Measurements from ENCODE around the gene FIP1L1. TPM values are rescaled to one million over a fixed set of nuclear protein-coding genes. Genes with fewer than 3 reads are reported as not detected.
A peak's percentile ranks its signal among the peaks of the same experiment; 100 is the strongest.
"Not testable (repeated sequence)": the region's sequence is repeated elsewhere in the genome, so short reads cannot be mapped to it uniquely, and the experiment has no call there.

The FIP1L1 gene
- total RNA-seq (79.3 and 84.8 TPM in 2 replicates), polyA plus RNA-seq (19.0 and 19.9 TPM in 2 replicates), polyA minus RNA-seq (36.1 and 46.4 TPM in 2 replicates)
- 79.2 TPM for total RNA-seq (2013)

- peaks cover 0 to 2% (median 0%) of the 10 kb centered on the region in 4 experiments for H3K27me3 ChIP-seq (replicated peaks in 1 of 4; ENCODE audit: control extremely low read depth in 1 of 4, control insufficient read depth in 3 of 4, insufficient read depth in 4 of 4, low read length in 3 of 4)
- peak within 1 kb of the TSS; percentile 79 to 88 for H3K27ac ChIP-seq (ENCODE audit: low read length in 2 of 2)
- Mint-ChIP-seq H3K4me1 (peaks cover 33% of the 10 kb centered on the region), H3K27me3 (no peaks in the 10 kb centered on the region), H3K4me3 (peak within 1 kb of the TSS; percentile 100), H3K27ac (peak within 1 kb of the TSS; percentile 99), H3K9me3 (ENCODE audit: insufficient read depth) (no peaks in the 10 kb centered on the region)
- WGBS (ENCODE audit: insufficient coverage): under 1% methylated on average over 85 of the region's 85 CpGs
- intact Hi-C loops (cut with micrococcal nuclease): loop anchor here (1.0 to 2.0 kb wide), 2 partner anchors 11 to 665 kb away; partner anchors contain the start of gene SCFD2
- DNase-seq (peak; percentile 97), ATAC-seq (ENCODE audit: low read depth) (peak; percentile 92)
- peak within 1 kb of the TSS; percentile 90 for H3K4me2 ChIP-seq (replicated peaks; ENCODE audit: low read depth, low read length, poor library complexity, severe bottlenecking)
- H4K20me1 ChIP-seq (ENCODE audit: control insufficient read depth, insufficient read depth, low read length, poor library complexity, severe bottlenecking): peaks cover 28% of the 10 kb centered on the region
- peak within 1 kb of the TSS; percentile 95 for H3K9ac ChIP-seq (ENCODE audit: low read length)
- ChIA-PET POLR2A (interaction anchor here (1.3 kb wide), 1 partner anchor 686 kb away, joined by 4 read pairs; the partner anchor contains the start of gene CHIC2), CTCF (interaction anchor here (0.6 kb wide), 1 partner anchor 56 kb away, joined by 4 read pairs; no protein-coding TSS in a partner anchor)
- TF ChIP-seq EZH2 (IDR thresholded peaks at IDR 0.05; ENCODE audit: borderline replicate concordance, insufficient read depth, low read depth, low read length, poor library complexity, severe bottlenecking) (no peak), CTCF (IDR thresholded peaks at IDR 0.05) (no peak)
- H3K4me1 ChIP-seq (ENCODE audit: control insufficient read depth in 2 of 2, insufficient read depth in 2 of 2, low read length in 2 of 2): peaks cover 7 to 28% of the 10 kb centered on the region in 2 donors
- H3K4me3 ChIP-seq (ENCODE audit: control extremely low read depth in 1 of 5, extremely low read depth in 1 of 5, insufficient read depth in 1 of 5, low read depth in 2 of 5, low read length in 4 of 5): peak within 1 kb of the TSS; percentile 74 to 95 (median 85)
- H3K79me2 ChIP-seq (ENCODE audit: control insufficient read depth, insufficient read depth, low read length): peaks cover 50% of the 10 kb centered on the region
- peaks cover 0 to 6% of the 10 kb centered on the region in 2 experiments for H3K36me3 ChIP-seq (replicated peaks in 1 of 2; ENCODE audit: control extremely low read depth in 1 of 2, control insufficient read depth in 1 of 2, extremely low read depth in 1 of 2, insufficient read depth in 2 of 2, low read length in 1 of 2)
- H3K9me3 ChIP-seq (ENCODE audit: control extremely low read depth in 1 of 3, control insufficient read depth in 2 of 3, insufficient read depth in 1 of 3, low read length in 2 of 3): no peaks in the 10 kb centered on the region
- peak within 1 kb of the TSS; percentile 98 for H2AFZ ChIP-seq (ENCODE audit: insufficient read depth, low read depth, low read length, poor library complexity, severe bottlenecking)
These were observed at the start of gene FIP1L1 for GRCh38 chr4:53377319-53378170. TSS of gene FIP1L1 (plus strand) at chr4:53377641. CDS start at chr4:53377839, 198 bp downstream.

- H3K4me2 ChIP-seq (replicated peaks; ENCODE audit: low read depth, low read length, poor library complexity, severe bottlenecking); ATAC-seq (ENCODE audit: low read depth); intact Hi-C loops (cut with micrococcal nuclease); POLR2A ChIA-PET; H3K4me3 Mint-ChIP-seq; H3K27me3 Mint-ChIP-seq; H2AFZ ChIP-seq (ENCODE audit: insufficient read depth, low read depth, low read length, poor library complexity, severe bottlenecking); CTCF ChIA-PET; H3K4me3 ChIP-seq (ENCODE audit: control extremely low read depth in 1 of 5, extremely low read depth in 1 of 5, insufficient read depth in 1 of 5, low read depth in 2 of 5, low read length in 4 of 5); H4K20me1 ChIP-seq (ENCODE audit: control insufficient read depth, insufficient read depth, low read length, poor library complexity, severe bottlenecking); H3K27me3 ChIP-seq (replicated peaks in 1 of 4; ENCODE audit: control extremely low read depth in 1 of 4, control insufficient read depth in 3 of 4, insufficient read depth in 4 of 4, low read length in 3 of 4); H3K9me3 ChIP-seq (ENCODE audit: control extremely low read depth in 1 of 3, control insufficient read depth in 2 of 3, insufficient read depth in 1 of 3, low read length in 2 of 3); H3K4me1 ChIP-seq (ENCODE audit: control insufficient read depth in 2 of 2, insufficient read depth in 2 of 2, low read length in 2 of 2); H3K9me3 Mint-ChIP-seq (ENCODE audit: insufficient read depth); H3K27ac ChIP-seq (ENCODE audit: low read length in 2 of 2); H3K27ac Mint-ChIP-seq; H3K79me2 ChIP-seq (ENCODE audit: control insufficient read depth, insufficient read depth, low read length); DNase-seq; H3K36me3 ChIP-seq (replicated peaks in 1 of 2; ENCODE audit: control extremely low read depth in 1 of 2, control insufficient read depth in 1 of 2, extremely low read depth in 1 of 2, insufficient read depth in 2 of 2, low read length in 1 of 2); H3K9ac ChIP-seq (ENCODE audit: low read length): not testable (repeated sequence)
- WGBS (ENCODE audit: insufficient coverage): 100% methylated on average over 5 of the region's 6 CpGs
- peaks cover 11% of the 10 kb centered on the region for H3K4me1 Mint-ChIP-seq
These were observed 42.5 kb upstream of the FIP1L1 start for GRCh38 chr4:53334916-53335315.

GRCh38 chr4:53340145-53340544 lies 37.3 kb upstream of the FIP1L1 start:
- H2AFZ ChIP-seq (ENCODE audit: insufficient read depth, low read depth, low read length, poor library complexity, severe bottlenecking); H3K36me3 ChIP-seq (replicated peaks in 1 of 2; ENCODE audit: control extremely low read depth in 1 of 2, control insufficient read depth in 1 of 2, extremely low read depth in 1 of 2, insufficient read depth in 2 of 2, low read length in 1 of 2); H3K79me2 ChIP-seq (ENCODE audit: control insufficient read depth, insufficient read depth, low read length); H3K4me3 Mint-ChIP-seq; H3K27ac Mint-ChIP-seq; H3K4me1 ChIP-seq (ENCODE audit: control insufficient read depth in 2 of 2, insufficient read depth in 2 of 2, low read length in 2 of 2); H4K20me1 ChIP-seq (ENCODE audit: control insufficient read depth, insufficient read depth, low read length, poor library complexity, severe bottlenecking); H3K27ac ChIP-seq (ENCODE audit: low read length in 2 of 2); H3K4me2 ChIP-seq (replicated peaks; ENCODE audit: low read depth, low read length, poor library complexity, severe bottlenecking); H3K4me3 ChIP-seq (ENCODE audit: control extremely low read depth in 1 of 5, extremely low read depth in 1 of 5, insufficient read depth in 1 of 5, low read depth in 2 of 5, low read length in 4 of 5); DNase-seq; H3K27me3 Mint-ChIP-seq; H3K27me3 ChIP-seq (replicated peaks in 1 of 4; ENCODE audit: control extremely low read depth in 1 of 4, control insufficient read depth in 3 of 4, insufficient read depth in 4 of 4, low read length in 3 of 4); H3K9ac ChIP-seq (ENCODE audit: low read length); CTCF ChIA-PET; POLR2A ChIA-PET; ATAC-seq (ENCODE audit: low read depth); intact Hi-C loops (cut with micrococcal nuclease); H3K9me3 Mint-ChIP-seq (ENCODE audit: insufficient read depth); H3K9me3 ChIP-seq (ENCODE audit: control extremely low read depth in 1 of 3, control insufficient read depth in 2 of 3, insufficient read depth in 1 of 3, low read length in 2 of 3): not testable (repeated sequence)
- H3K4me1 Mint-ChIP-seq: peaks cover 20% of the 10 kb centered on the region
- WGBS (ENCODE audit: insufficient coverage): 99% methylated on average over 12 of the region's 12 CpGs

Measured in B cell (primary cell).